NAMALWA (cell line): ENCODE measurements around the gene HTR3C.

Experiments
- DNase-seq: peaks from one replicate; pipeline ENCODE4 v3.0.0-alpha.2; 2015; ENCODE audit warnings: low spot score

HTR3C gene

GRCh38 chr3:184092199-184092598, 39.4 kb downstream of the HTR3C start:
- DNase-seq, result no peak

GRCh38 chr3:184096811-184097383, 44.0 kb downstream of the HTR3C start, which contains the start of gene HTR3E:
Gene HTR3E (plus strand): TSS chr3:184097064. CDS start chr3:184097530, 466 bp downstream.
- no peak for DNase-seq

- no peak for DNase-seq
Observed at GRCh38 chr3:184097556-184097955, 44.7 kb downstream of the HTR3C start.

- DNase-seq, result no peak
Observed at GRCh38 chr3:184099806-184100686, 47.2 kb downstream of the HTR3C start.
